ENCODE results near the gene THOP1. TPM values are rescaled to one million over a fixed set of nuclear protein-coding genes. Genes with fewer than 3 reads are reported as not detected.
A peak's percentile ranks its signal among the peaks of the same experiment; 100 is the strongest.

The THOP1 gene
- total RNA-seq = 10 to 100 TPM; 26.2 to 54.7 (median 39.5) TPM
- polyA plus RNA-seq = 10 to 100 TPM; 11.3 to 44.3 TPM
- long read RNA-seq, donor 1, full-length matches to known transcripts = 74 of 97 reads
- long read RNA-seq, donor 1, partial matches to known transcripts = 12 of 97 reads
- long read RNA-seq, donor 1, other reads (novel, unspliced or antisense) = 11 of 97 reads
- long read RNA-seq, donor 2, full-length matches to known transcripts = 2 of 2 reads
- long read RNA-seq, donor 2, partial matches to known transcripts = 0 of 2 reads
- long read RNA-seq, donor 2, other reads (novel, unspliced or antisense) = 0 of 2 reads
- long read RNA-seq, donor 3, full-length matches to known transcripts = 80 of 103 reads
- long read RNA-seq, donor 3, partial matches to known transcripts = 7 of 103 reads
- long read RNA-seq, donor 3, other reads (novel, unspliced or antisense) = 16 of 103 reads

DNA sequence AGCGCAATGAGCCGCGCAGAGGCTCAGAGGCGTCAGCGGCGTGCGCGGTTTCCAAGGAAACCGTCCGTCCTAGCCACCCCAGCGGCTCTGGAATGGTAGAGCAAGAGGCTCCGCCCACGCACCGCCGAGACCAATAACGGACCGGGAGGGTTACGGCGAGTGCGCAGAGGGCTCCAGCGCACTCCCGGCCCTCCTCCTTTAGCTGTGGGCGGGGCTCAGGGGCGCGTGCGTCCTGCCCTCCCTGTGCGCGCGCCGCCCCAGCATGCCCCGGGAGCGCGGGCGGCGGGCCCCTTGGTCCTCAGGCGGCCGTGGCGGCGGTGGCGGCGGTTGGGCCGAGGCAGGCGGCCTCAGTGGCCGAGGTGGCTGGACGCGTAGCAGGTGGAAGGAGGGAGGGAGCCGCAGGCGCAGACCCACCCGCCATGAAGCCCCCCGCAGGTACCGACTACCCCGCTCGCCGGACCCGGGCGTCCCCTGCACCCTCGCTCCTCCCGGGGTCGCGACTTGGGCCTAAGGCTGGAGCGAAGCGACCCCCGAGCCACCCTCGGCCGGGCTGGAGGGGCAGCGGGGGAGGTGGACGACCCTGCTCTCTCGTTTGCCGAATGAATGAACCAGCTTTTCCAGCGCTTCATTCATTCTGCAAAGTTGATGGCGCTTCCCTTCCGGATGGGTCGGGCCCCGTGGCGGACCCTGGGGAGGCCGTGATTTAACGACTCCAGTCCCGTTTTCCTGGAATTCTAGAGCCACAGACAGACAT, at the start of gene THOP1:
THOP1 (plus strand) TSS at position 260 of the 754 bp plus-strand sequence; CDS start at position 420, 160 bp downstream.
- H3K9me3 ChIP-seq = no peaks in the 10 kb centered on the region
- H3K36me3 ChIP-seq = no peaks in the 10 kb centered on the region
- WGBS, 3 donors = 0 to 1% (median 0%) methylated on average over 53 to 78 of the region's 78 CpGs
- no peaks in the 10 kb centered on the region for H3K27me3 ChIP-seq
- peaks cover 9% of the 10 kb centered on the region for H3K4me1 ChIP-seq (ENCODE audit: insufficient read depth)
- TF ChIP-seq EP300 (IDR thresholded peaks at IDR 0.05) = no peak
- TF ChIP-seq, protein P1, sequence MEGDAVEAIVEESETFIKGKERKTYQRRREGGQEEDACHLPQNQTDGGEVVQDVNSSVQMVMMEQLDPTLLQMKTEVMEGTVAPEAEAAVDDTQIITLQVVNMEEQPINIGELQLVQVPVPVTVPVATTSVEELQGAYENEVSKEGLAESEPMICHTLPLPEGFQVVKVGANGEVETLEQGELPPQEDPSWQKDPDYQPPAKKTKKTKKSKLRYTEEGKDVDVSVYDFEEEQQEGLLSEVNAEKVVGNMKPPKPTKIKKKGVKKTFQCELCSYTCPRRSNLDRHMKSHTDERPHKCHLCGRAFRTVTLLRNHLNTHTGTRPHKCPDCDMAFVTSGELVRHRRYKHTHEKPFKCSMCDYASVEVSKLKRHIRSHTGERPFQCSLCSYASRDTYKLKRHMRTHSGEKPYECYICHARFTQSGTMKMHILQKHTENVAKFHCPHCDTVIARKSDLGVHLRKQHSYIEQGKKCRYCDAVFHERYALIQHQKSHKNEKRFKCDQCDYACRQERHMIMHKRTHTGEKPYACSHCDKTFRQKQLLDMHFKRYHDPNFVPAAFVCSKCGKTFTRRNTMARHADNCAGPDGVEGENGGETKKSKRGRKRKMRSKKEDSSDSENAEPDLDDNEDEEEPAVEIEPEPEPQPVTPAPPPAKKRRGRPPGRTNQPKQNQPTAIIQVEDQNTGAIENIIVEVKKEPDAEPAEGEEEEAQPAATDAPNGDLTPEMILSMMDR (IDR thresholded peaks at IDR 0.05) = peak in 1 of 3 donors; percentile 18
- TF ChIP-seq POLR2A (IDR thresholded peaks at IDR 0.05) = peak; percentile 57
- intact Hi-C loops (cut with DNase I) = no loop called here
- peak within 1 kb of the TSS; percentile 95 for H3K4me3 ChIP-seq
- H3K27ac ChIP-seq = no peak within 1 kb of the TSS
- DNase-seq = peak; percentile 98 to 99 (median 99)

DNA sequence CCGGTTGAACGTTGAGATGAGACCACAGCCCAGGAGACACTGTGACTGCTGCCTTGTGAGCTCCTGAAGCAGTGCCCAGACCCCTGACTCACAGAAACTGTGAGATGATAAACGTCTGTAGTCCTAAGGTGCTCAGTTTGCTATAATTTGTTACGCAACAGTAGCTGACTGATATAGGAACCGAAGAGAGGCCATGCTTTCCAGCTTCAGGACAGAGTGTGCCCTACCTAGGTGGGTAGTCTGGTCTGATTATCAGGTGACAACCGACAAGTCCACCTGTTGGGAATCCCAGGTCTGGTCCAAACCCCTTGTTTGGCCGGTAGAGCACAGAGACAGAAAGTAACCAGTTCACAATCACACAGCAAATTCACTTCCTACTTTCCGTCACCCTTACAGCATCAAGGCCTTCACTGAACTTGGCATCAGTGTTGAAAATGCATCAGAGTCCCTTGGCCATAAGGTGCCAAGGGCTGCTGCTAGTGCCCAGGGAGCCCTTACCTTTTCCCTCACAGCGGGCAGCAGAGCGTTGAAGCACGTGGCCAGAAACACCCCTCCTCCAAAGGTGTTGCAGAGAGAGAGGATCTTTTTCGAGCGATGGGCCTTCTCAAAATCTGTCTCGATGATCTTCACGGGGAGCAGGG, 48.6 kb upstream of the THOP1 start:
- Histone ChIP-seq H3K9me3 (no peaks in the 10 kb centered on the region), H3K36me3 (no peaks in the 10 kb centered on the region), H3K27me3 (no peaks in the 10 kb centered on the region), H3K4me3 (no peak overlapping the region), H3K4me1 (ENCODE audit: insufficient read depth) (peaks cover 5% of the 10 kb centered on the region), H3K27ac (no peak overlapping the region)
- DNase-seq = no peak
- TF ChIP-seq POLR2A (IDR thresholded peaks at IDR 0.05) = no peak
- TF ChIP-seq, protein P1 (IDR thresholded peaks at IDR 0.05) = no peak
- TF ChIP-seq EP300 (IDR thresholded peaks at IDR 0.05) = no peak
- 94 to 98% (median 96%) methylated on average over 15 of the region's 15 CpGs for WGBS, 3 donors
- intact Hi-C loops (cut with DNase I) = no loop called here

DNA sequence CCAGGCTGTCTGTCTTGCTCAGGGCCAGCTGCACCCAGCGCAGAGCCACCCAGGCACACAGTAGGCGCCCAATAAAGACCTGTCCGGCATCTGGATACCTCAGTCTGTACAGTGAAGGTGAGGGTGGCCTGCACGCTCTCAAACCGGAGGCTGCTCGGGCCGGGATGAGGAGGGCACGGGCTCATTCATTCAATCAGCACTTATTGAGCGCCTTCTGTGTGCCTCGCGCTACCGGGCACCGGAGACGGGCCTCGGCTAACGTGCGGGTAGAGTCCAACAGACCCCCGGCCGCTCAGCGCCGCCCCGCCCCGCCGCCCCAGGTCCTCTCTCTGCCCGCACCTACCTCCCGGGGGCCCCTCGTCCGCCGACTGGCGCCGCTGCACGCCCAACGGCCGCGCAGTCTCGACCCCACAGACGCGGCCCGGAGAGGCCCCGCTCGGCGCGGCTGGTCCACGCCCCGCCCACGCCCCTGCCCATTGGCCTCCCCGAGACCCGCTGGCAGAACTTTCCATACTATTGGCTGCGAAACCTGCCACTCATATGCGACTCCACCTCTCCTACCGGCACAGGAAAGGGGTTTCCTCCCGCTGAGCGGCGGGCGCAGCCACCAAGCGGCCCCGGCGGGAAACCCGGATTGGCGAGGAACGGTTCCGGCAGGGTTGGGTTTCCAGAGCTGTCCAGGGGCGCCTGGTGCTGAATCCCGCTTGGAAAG, 45.5 kb upstream of the THOP1 start, which contains the start of gene SLC39A3:
SLC39A3 (minus strand) TSS at position 416 of the 712 bp plus-strand sequence. CDS start 2,760 bp downstream, outside the sequence.
- H3K4me1 ChIP-seq (ENCODE audit: insufficient read depth) = peaks cover 5% of the 10 kb centered on the region
- WGBS, 3 donors = 0 to 1% (median 0%) methylated on average over 23 to 64 of the region's 64 CpGs
- peak within 1 kb of the TSS; percentile 88 for H3K4me3 ChIP-seq
- H3K27ac ChIP-seq = peak within 1 kb of the TSS in 1 of 2 donors; percentile 36
- TF ChIP-seq POLR2A (IDR thresholded peaks at IDR 0.05) = no peak
- no peak for TF ChIP-seq EP300 (IDR thresholded peaks at IDR 0.05)
- TF ChIP-seq, protein P1 (IDR thresholded peaks at IDR 0.05) = peak in 2 of 3 donors; percentile 31 to 73
- intact Hi-C loops (cut with DNase I) = loop anchor here in 1 of 4 donors (5.0 kb wide), 1 partner anchor 92 kb away; no protein-coding TSS in a partner anchor
- no peaks in the 10 kb centered on the region for H3K9me3 ChIP-seq
- H3K36me3 ChIP-seq = no peaks in the 10 kb centered on the region
- H3K27me3 ChIP-seq = no peaks in the 10 kb centered on the region
- DNase-seq = peak; percentile 98 to 100 (median 99)

All from ovary (tissue), 10 donors.